Endothelial cell of umbilical vein (primary cell): ENCODE data around the gene FANCC.

Source experiments
- CTCF ChIP-seq, 2 donors: IDR thresholded peaks; 1 replicate in 1 of 2; 2 replicates in 1 of 2; pipeline ENCODE4 v1.5.1; 2011; ENCODE audit warnings: low read length in 2 of 2, mild to moderate bottlenecking in 2 of 2, moderate library complexity in 2 of 2, control low read depth in 1 of 2, inconsistent platforms in 1 of 2, low read depth in 1 of 2; ENCODE audit not compliant: insufficient read depth in 1 of 2; ENCODE audit errors: extremely low read depth in 1 of 2
- EZH2 ChIP-seq: IDR thresholded peaks from 2 replicates; pipeline ENCODE4 v1.6.1; 2012; ENCODE audit warnings: borderline replicate concordance, low read depth, mild to moderate bottlenecking, moderate library complexity, low read length, inconsistent platforms; ENCODE audit not compliant: severe bottlenecking
- POLR2A ChIP-seq: IDR thresholded peaks from 2 replicates; pipeline ENCODE4 v1.6.1; 2012; ENCODE audit warnings: low read depth, mild to moderate bottlenecking, control low read depth, low read length

GRCh38 chr9:95071450-95071849 lies 246.1 kb downstream of the FANCC start:
- TF ChIP-seq CTCF (IDR thresholded peaks at IDR 0.05; ENCODE audit: extremely low read depth in 1 of 2, insufficient read depth in 1 of 2, low read depth in 1 of 2, low read length in 2 of 2) (no peak), EZH2 (no peak), POLR2A (no peak)
